Astrocyte (in vitro differentiated cells and primary cell): ENCODE measurements around the gene AKAP4. TPM values are rescaled to one million over a fixed set of nuclear protein-coding genes. Genes with fewer than 3 reads are reported as not detected.
A peak's percentile ranks its signal among the peaks of the same experiment; 100 is the strongest.

Experiments used
- DNase-seq: peaks from one replicate; pipeline ENCODE4 v3.0.0-alpha.2; 2010; ENCODE audit warnings: low read depth
- FAIRE-seq: peaks from 2 replicates; lab custom pipeline; 2011; peaks lifted over from hg19 to GRCh38; lab: Jason Lieb, UNC
- H2AFZ ChIP-seq: 2 replicates; pipeline ENCODE4 v1.6.0; 2012; ENCODE audit warnings: low read depth, low read length, inconsistent platforms
- H3K27ac ChIP-seq: 2 replicates; pipeline ENCODE4 v1.5.1; 2011; ENCODE audit warnings: low read depth, low read length, inconsistent platforms
- H3K27me3 ChIP-seq: 2 replicates; pipeline ENCODE4 v1.6.0; 2011; ENCODE audit warnings: low read length, inconsistent platforms; ENCODE audit not compliant: insufficient read depth
- H3K36me3 ChIP-seq: 2 replicates; pipeline ENCODE4 v1.5.1; 2011; ENCODE audit warnings: low read length, inconsistent platforms; ENCODE audit not compliant: insufficient read depth
- H3K4me1 ChIP-seq: 2 replicates; pipeline ENCODE4 v1.5.1; 2011; ENCODE audit warnings: low read length, inconsistent platforms; ENCODE audit not compliant: insufficient read depth
- H3K4me2 ChIP-seq: 2 replicates; pipeline ENCODE4 v1.6.0; 2012; ENCODE audit warnings: low read length, inconsistent platforms
- H3K4me3 ChIP-seq: 2 replicates; pipeline ENCODE4 v1.5.1; 2011; ENCODE audit warnings: low read depth, mild to moderate bottlenecking, low read length, inconsistent platforms; ENCODE audit not compliant: insufficient read depth
- H3K79me2 ChIP-seq: 2 replicates; pipeline ENCODE4 v1.6.0; 2012; ENCODE audit warnings: mild to moderate bottlenecking, low read length, inconsistent platforms; ENCODE audit not compliant: insufficient read depth
- H3K9ac ChIP-seq: 2 replicates; pipeline ENCODE4 v1.6.0; 2012; ENCODE audit warnings: mild to moderate bottlenecking, low read length, inconsistent platforms
- H3K9me3 ChIP-seq: 2 replicates; pipeline ENCODE4 v1.5.1; 2012; ENCODE audit warnings: low read depth, mild to moderate bottlenecking, low read length, inconsistent platforms; ENCODE audit not compliant: insufficient read depth
- H4K20me1 ChIP-seq: 2 replicates; pipeline ENCODE4 v1.6.0; 2012; ENCODE audit warnings: low read length, inconsistent platforms; ENCODE audit not compliant: insufficient read depth
- H3K27ac Mint-ChIP-seq: one replicate; pipeline ENCODE4 v1.8.0; 2021; ENCODE audit warnings: mild to moderate bottlenecking, mixed read lengths; ENCODE audit not compliant: unreplicated experiment
- H3K27me3 Mint-ChIP-seq: one replicate; pipeline ENCODE4 v1.8.0; 2021; ENCODE audit warnings: low read depth, mixed read lengths; ENCODE audit not compliant: unreplicated experiment
- H3K36me3 Mint-ChIP-seq: one replicate; pipeline ENCODE4 v1.8.0; 2021; ENCODE audit warnings: low read depth, mixed read lengths; ENCODE audit not compliant: unreplicated experiment
- H3K4me1 Mint-ChIP-seq: one replicate; pipeline ENCODE4 v1.8.0; 2021; ENCODE audit warnings: low read depth, mixed read lengths; ENCODE audit not compliant: unreplicated experiment
- H3K4me3 Mint-ChIP-seq: one replicate; pipeline ENCODE4 v1.8.0; 2021; ENCODE audit warnings: mild to moderate bottlenecking, moderate library complexity, mixed read lengths; ENCODE audit not compliant: unreplicated experiment
- H3K9me3 Mint-ChIP-seq: one replicate; pipeline ENCODE4 v1.8.0; 2021; ENCODE audit warnings: mild to moderate bottlenecking, mixed read lengths; ENCODE audit not compliant: unreplicated experiment
- CTCF ChIP-seq: IDR thresholded peaks from 2 replicates; pipeline ENCODE4 v1.5.1; 2011; ENCODE audit warnings: low read depth, mild to moderate bottlenecking, inconsistent platforms, low read length, moderate library complexity; ENCODE audit not compliant: insufficient read depth
- EZH2 ChIP-seq: IDR thresholded peaks from 2 replicates; pipeline ENCODE4 v1.6.1; 2012; ENCODE audit warnings: mild to moderate bottlenecking, low read length, inconsistent platforms; ENCODE audit not compliant: insufficient read depth
- total RNA-seq: library from RNA; stranded (reverse); gene quantifications from 2 replicates; pipeline ENCODE4 v1.2.1, GENCODE V29; 2021

Gene AKAP4
- total RNA-seq, 1 donor from 2014 or later = not detected

- no peaks in the 10 kb centered on the region for H3K4me1 ChIP-seq
- Mint-ChIP-seq H3K27me3 (no peaks in the 10 kb centered on the region), H3K4me3 (peak within 1 kb of the TSS; percentile 72), H3K4me1 (no peaks in the 10 kb centered on the region), H3K27ac (peak within 1 kb of the TSS; percentile 41), H3K36me3 (no peaks in the 10 kb centered on the region), H3K9me3 (no peaks in the 10 kb centered on the region)
- peak within 1 kb of the TSS; percentile 41 for H2AFZ ChIP-seq
- H3K4me3 ChIP-seq = peak within 1 kb of the TSS; percentile 23
- peak within 1 kb of the TSS; percentile 77 for H3K4me2 ChIP-seq
- no peak within 1 kb of the TSS for H3K27ac ChIP-seq
- no peaks in the 10 kb centered on the region for H4K20me1 ChIP-seq
- DNase-seq = peak; percentile 59
- peak; percentile 94 for FAIRE-seq
- no peaks in the 10 kb centered on the region for H3K36me3 ChIP-seq
- TF ChIP-seq CTCF = peak; percentile 57
- no peak for TF ChIP-seq EZH2
- H3K9ac ChIP-seq = peak within 1 kb of the TSS; percentile 27
- no peaks in the 10 kb centered on the region for H3K27me3 ChIP-seq
- no peaks in the 10 kb centered on the region for H3K79me2 ChIP-seq
- no peaks in the 10 kb centered on the region for H3K9me3 ChIP-seq
Measured at GRCh38 chrX:50204364-50204899, 3.6 kb upstream of the AKAP4 start, which contains the start of gene CCNB3. TSS of gene CCNB3 (plus strand) at chrX:50204765. CDS start at chrX:50285164, 80,399 bp downstream.

GRCh38 chrX:50202539-50202938, 1.7 kb upstream of the AKAP4 start:
- H3K27ac Mint-ChIP-seq = no peak overlapping the region
- no peak overlapping the region for H3K4me2 ChIP-seq
- no peak overlapping the region for H3K9ac ChIP-seq
- H3K4me1 Mint-ChIP-seq = no peaks in the 10 kb centered on the region
- H3K27me3 Mint-ChIP-seq = no peaks in the 10 kb centered on the region
- no peaks in the 10 kb centered on the region for H3K9me3 Mint-ChIP-seq
- no peaks in the 10 kb centered on the region for H4K20me1 ChIP-seq
- no peaks in the 10 kb centered on the region for H3K79me2 ChIP-seq
- H2AFZ ChIP-seq = no peak overlapping the region
- H3K27ac ChIP-seq = no peak overlapping the region
- H3K27me3 ChIP-seq = no peaks in the 10 kb centered on the region
- H3K4me1 ChIP-seq = no peaks in the 10 kb centered on the region
- DNase-seq = no peak
- H3K36me3 Mint-ChIP-seq = no peaks in the 10 kb centered on the region
- TF ChIP-seq EZH2 = no peak
- no peak for TF ChIP-seq CTCF
- no peak overlapping the region for H3K4me3 ChIP-seq
- H3K4me3 Mint-ChIP-seq = no peak overlapping the region
- no peaks in the 10 kb centered on the region for H3K36me3 ChIP-seq
- FAIRE-seq = no peak
- H3K9me3 ChIP-seq = no peaks in the 10 kb centered on the region

GRCh38 chrX:50198348-50198747, 2.5 kb downstream of the AKAP4 start:
- Mint-ChIP-seq H3K27ac (no peak overlapping the region), H3K36me3 (no peaks in the 10 kb centered on the region), H3K4me3 (no peak overlapping the region), H3K9me3 (no peaks in the 10 kb centered on the region), H3K27me3 (no peaks in the 10 kb centered on the region), H3K4me1 (no peaks in the 10 kb centered on the region)
- no peak overlapping the region for H3K4me3 ChIP-seq
- H3K9me3 ChIP-seq = no peaks in the 10 kb centered on the region
- DNase-seq = no peak
- H3K9ac ChIP-seq = no peak overlapping the region
- H2AFZ ChIP-seq = no peak overlapping the region
- H4K20me1 ChIP-seq = no peaks in the 10 kb centered on the region
- no peak overlapping the region for H3K4me2 ChIP-seq
- no peaks in the 10 kb centered on the region for H3K4me1 ChIP-seq
- H3K36me3 ChIP-seq = no peaks in the 10 kb centered on the region
- no peak for TF ChIP-seq CTCF
- TF ChIP-seq EZH2 = no peak
- no peaks in the 10 kb centered on the region for H3K79me2 ChIP-seq
- no peak for FAIRE-seq
- no peaks in the 10 kb centered on the region for H3K27me3 ChIP-seq
- H3K27ac ChIP-seq = no peak overlapping the region
